ENCODE results near the gene ZNF598. TPM values are rescaled to one million over a fixed set of nuclear protein-coding genes. Genes with fewer than 3 reads are reported as not detected.

The ZNF598 gene
- total and polyA plus RNA-seq, 2 of the 13 experiments (the other 11 are each of a cell fraction or from before 2014, with no cell fraction given): 13.5 to 14.2 TPM

DNA sequence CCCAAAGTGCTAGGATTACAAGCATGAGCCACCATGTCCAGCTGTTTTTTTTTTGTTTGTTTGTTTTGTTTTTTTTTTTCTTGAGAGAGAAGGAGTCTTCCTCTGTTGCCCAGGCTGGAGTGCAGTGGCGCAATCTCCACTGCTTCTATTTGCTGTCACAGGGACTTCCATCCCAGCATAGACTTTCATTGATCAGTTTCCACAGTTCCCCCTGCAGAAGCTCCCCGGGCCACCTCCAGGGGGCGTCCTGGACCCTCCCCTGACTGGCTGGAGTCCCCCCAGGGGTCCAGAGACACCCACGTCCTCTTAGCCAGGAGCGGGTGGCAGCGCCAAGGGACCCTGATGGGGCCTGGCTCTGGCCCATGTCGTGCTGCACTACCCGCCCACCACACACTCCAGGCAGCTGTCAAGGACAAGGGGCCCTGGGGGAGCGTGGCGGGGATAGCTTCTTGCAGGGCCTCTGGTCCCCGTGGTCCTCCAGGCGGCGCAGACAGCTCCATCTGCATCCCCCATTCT, 6.8 kb upstream of the ZNF598 start (continued):
- TF ChIP-seq CCDC6 (CRISPR knock-in tag; IDR thresholded peaks at IDR 0.05) (no peak), PCBP1 (IDR thresholded peaks at IDR 0.05; ENCODE audit: borderline replicate concordance, low read depth, low read length) (no peak), THAP11 (CRISPR knock-in tag; IDR thresholded peaks at IDR 0.05) (peak; percentile 26; the same call in 1 of the 2 replicates), ZNF547 (CRISPR knock-in tag; IDR thresholded peaks at IDR 0.05) (no peak), ARHGAP35 (CRISPR knock-in tag; IDR thresholded peaks at IDR 0.05; ENCODE audit: borderline replicate concordance) (no peak), EP300 (IDR thresholded peaks at IDR 0.05; ENCODE audit: low read depth in 2 of 2, low read length in 2 of 2) (no peak), EP300 (CRISPR knock-in tag; IDR thresholded peaks at IDR 0.05; ENCODE audit: borderline replicate concordance) (no peak), KDM2A (CRISPR knock-in tag; IDR thresholded peaks at IDR 0.05; ENCODE audit: borderline replicate concordance, low read depth) (no peak), DMAP1 (CRISPR knock-in tag; IDR thresholded peaks at IDR 0.05) (no peak), KAT2B (IDR thresholded peaks at IDR 0.05; ENCODE audit: borderline replicate concordance, low read depth, low read length) (no peak), SATB2 (CRISPR knock-in tag; IDR thresholded peaks at IDR 0.05) (no peak), RAD21 (CRISPR knock-in tag; IDR thresholded peaks at IDR 0.05) (peak; percentile 21; the same call in 1 of the 2 replicates), HNRNPLL (IDR thresholded peaks at IDR 0.05; ENCODE audit: low read depth, low read length, poor library complexity, severe bottlenecking) (peak; percentile 26), ZFP36L1 (CRISPR knock-in tag; IDR thresholded peaks at IDR 0.05) (no peak), ZNF235 (CRISPR knock-in tag; IDR thresholded peaks at IDR 0.05; ENCODE audit: borderline replicate concordance) (no peak), ZNF552 (CRISPR knock-in tag; IDR thresholded peaks at IDR 0.05; ENCODE audit: borderline replicate concordance) (no peak), ZNF567 (CRISPR knock-in tag; IDR thresholded peaks at IDR 0.05; ENCODE audit: borderline replicate concordance) (no peak), MEF2D (CRISPR knock-in tag; IDR thresholded peaks at IDR 0.05) (no peak)
- TF ChIP-seq, protein P1, sequence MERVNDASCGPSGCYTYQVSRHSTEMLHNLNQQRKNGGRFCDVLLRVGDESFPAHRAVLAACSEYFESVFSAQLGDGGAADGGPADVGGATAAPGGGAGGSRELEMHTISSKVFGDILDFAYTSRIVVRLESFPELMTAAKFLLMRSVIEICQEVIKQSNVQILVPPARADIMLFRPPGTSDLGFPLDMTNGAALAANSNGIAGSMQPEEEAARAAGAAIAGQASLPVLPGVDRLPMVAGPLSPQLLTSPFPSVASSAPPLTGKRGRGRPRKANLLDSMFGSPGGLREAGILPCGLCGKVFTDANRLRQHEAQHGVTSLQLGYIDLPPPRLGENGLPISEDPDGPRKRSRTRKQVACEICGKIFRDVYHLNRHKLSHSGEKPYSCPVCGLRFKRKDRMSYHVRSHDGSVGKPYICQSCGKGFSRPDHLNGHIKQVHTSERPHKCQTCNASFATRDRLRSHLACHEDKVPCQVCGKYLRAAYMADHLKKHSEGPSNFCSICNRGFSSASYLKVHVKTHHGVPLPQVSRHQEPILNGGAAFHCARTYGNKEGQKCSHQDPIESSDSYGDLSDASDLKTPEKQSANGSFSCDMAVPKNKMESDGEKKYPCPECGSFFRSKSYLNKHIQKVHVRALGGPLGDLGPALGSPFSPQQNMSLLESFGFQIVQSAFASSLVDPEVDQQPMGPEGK (CRISPR knock-in tag; IDR thresholded peaks at IDR 0.05): peak; percentile 64; the same call in 1 of the 2 replicates
- TF ChIP-seq, protein P2, sequence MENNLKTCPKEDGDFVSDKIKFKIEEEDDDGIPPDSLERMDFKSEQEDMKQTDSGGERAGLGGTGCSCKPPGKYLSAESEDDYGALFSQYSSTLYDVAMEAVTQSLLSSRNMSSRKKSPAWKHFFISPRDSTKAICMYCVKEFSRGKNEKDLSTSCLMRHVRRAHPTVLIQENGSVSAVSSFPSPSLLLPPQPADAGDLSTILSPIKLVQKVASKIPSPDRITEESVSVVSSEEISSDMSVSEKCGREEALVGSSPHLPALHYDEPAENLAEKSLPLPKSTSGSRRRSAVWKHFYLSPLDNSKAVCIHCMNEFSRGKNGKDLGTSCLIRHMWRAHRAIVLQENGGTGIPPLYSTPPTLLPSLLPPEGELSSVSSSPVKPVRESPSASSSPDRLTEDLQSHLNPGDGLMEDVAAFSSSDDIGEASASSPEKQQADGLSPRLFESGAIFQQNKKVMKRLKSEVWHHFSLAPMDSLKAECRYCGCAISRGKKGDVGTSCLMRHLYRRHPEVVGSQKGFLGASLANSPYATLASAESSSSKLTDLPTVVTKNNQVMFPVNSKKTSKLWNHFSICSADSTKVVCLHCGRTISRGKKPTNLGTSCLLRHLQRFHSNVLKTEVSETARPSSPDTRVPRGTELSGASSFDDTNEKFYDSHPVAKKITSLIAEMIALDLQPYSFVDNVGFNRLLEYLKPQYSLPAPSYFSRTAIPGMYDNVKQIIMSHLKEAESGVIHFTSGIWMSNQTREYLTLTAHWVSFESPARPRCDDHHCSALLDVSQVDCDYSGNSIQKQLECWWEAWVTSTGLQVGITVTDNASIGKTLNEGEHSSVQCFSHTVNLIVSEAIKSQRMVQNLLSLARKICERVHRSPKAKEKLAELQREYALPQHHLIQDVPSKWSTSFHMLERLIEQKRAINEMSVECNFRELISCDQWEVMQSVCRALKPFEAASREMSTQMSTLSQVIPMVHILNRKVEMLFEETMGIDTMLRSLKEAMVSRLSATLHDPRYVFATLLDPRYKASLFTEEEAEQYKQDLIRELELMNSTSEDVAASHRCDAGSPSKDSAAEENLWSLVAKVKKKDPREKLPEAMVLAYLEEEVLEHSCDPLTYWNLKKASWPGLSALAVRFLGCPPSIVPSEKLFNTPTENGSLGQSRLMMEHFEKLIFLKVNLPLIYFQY (CRISPR knock-in tag; IDR thresholded peaks at IDR 0.05; ENCODE audit: borderline replicate concordance): no peak
- TF ChIP-seq, protein P3, sequence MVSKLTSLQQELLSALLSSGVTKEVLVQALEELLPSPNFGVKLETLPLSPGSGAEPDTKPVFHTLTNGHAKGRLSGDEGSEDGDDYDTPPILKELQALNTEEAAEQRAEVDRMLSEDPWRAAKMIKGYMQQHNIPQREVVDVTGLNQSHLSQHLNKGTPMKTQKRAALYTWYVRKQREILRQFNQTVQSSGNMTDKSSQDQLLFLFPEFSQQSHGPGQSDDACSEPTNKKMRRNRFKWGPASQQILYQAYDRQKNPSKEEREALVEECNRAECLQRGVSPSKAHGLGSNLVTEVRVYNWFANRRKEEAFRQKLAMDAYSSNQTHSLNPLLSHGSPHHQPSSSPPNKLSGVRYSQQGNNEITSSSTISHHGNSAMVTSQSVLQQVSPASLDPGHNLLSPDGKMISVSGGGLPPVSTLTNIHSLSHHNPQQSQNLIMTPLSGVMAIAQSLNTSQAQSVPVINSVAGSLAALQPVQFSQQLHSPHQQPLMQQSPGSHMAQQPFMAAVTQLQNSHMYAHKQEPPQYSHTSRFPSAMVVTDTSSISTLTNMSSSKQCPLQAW (CRISPR knock-in tag; IDR thresholded peaks at IDR 0.05): no peak
- TF ChIP-seq, protein P4, sequence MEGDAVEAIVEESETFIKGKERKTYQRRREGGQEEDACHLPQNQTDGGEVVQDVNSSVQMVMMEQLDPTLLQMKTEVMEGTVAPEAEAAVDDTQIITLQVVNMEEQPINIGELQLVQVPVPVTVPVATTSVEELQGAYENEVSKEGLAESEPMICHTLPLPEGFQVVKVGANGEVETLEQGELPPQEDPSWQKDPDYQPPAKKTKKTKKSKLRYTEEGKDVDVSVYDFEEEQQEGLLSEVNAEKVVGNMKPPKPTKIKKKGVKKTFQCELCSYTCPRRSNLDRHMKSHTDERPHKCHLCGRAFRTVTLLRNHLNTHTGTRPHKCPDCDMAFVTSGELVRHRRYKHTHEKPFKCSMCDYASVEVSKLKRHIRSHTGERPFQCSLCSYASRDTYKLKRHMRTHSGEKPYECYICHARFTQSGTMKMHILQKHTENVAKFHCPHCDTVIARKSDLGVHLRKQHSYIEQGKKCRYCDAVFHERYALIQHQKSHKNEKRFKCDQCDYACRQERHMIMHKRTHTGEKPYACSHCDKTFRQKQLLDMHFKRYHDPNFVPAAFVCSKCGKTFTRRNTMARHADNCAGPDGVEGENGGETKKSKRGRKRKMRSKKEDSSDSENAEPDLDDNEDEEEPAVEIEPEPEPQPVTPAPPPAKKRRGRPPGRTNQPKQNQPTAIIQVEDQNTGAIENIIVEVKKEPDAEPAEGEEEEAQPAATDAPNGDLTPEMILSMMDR (CRISPR knock-in tag; IDR thresholded peaks at IDR 0.05): peak; percentile 79

Measured in HepG2 (cell line).